ENCODE data around the gene OXSR1.

DNA sequence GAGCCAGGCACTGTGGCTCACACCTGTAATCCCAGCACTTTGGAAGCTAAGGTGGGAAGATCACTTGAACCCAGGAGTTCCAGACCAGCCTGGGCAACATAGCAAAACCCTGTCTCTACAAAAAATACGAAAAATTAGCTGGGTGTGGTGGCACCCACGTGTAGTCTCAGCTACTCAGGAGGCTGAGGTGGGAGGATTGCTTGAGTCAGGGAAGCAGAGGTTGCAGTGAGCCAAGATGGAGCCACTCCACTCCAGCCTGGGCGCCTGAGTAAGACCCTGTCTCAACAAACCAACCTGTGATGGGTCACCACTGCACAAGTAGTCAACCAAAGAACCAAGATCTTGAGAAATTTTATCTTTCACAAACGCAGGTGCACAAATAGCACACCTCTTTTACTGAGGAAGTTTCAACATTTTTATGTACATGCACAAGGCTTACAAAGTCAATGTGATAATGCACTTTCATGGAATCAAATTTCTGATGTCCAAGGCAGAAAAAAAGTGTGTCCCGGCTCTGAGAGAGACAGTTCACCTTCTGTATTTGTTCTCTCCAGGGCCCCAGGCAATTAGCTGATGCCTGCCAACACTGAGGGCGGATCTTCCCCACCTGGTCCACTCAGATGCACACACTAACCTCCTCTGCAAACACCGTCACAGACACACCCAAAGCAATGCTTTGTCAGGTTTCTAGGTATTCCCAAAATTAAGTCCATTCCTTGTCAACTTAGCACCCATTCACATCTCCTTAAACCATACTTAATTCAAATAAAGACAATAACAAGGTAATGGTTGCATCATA is 40.8 kb upstream of the OXSR1 start:
- TF ChIP-seq CTCF (IDR thresholded peaks at IDR 0.05; ENCODE audit: borderline replicate concordance, extremely low read depth, low read length, poor library complexity, severe bottlenecking) (no peak), EZH2 (IDR thresholded peaks at IDR 0.05; ENCODE audit: borderline replicate concordance, low read depth, low read length, severe bottlenecking) (no peak)
